Esophagus squamous epithelium (tissue), 4 donors: ENCODE data around the gene FAM20C.

ENCODE experiments used
- CTCF ChIP-seq, 6 experiments: fragments of 450-650 bp in 4 of 6; fragments of 200-600 bp in 2 of 6; sonication (generic) in 2 of 6; IDR thresholded peaks; one replicate each; pipeline ENCODE4 v1.5.1; 2016 to 2019; ENCODE audit warnings: antibody characterized with exemption in 6 of 6, mild to moderate bottlenecking in 4 of 6, moderate library complexity in 4 of 6
- POLR2A ChIP-seq, 4 donors: fragments of 450-650 bp; IDR thresholded peaks; one replicate each; pipeline ENCODE4 v1.6.1; 2017; ENCODE audit warnings: antibody characterized with exemption in 4 of 4, mild to moderate bottlenecking in 4 of 4, moderate library complexity in 3 of 4

- no peak for TF ChIP-seq CTCF (IDR thresholded peaks at IDR 0.05)
- TF ChIP-seq POLR2A (IDR thresholded peaks at IDR 0.05): no peak
Measured at GRCh38 chr7:191105-191980, 1.0 kb upstream of the FAM20C start.
